Activated CD4-positive, alpha-beta T cell treated with anti-CD3 and anti-CD28 coated beads, Interleukin-2, amount 10 ng/mL, durations not matched to agents 7 days and 5 days (primary cell): Measurements from ENCODE around the gene TNFAIP3. TPM values are rescaled to one million over a fixed set of nuclear protein-coding genes. Genes with fewer than 3 reads are reported as not detected.
A peak's percentile ranks its signal among the peaks of the same experiment; 100 is the strongest.

Source experiments
- CTCF ChIA-PET: fragments of 350-600 bp; sonication (Branson Sonifier 250); formaldehyde crosslinking; loops from one replicate; lab custom pipeline; 2021; ENCODE audit warnings: antibody characterized with exemption; lab: Charles Lee
- POLR2A ChIA-PET: fragments of 350-600 bp; sonication (Branson Sonifier 250); formaldehyde crosslinking; loops from one replicate; lab custom pipeline; 2021; ENCODE audit warnings: antibody characterized with exemption; lab: Charles Lee
- DNase-seq: peaks from one replicate; pipeline ENCODE4 v3.0.0-alpha.2; 2020
- H3K27ac Mint-ChIP-seq: one replicate; pipeline ENCODE4 v1.8.0; 2021; ENCODE audit warnings: mild to moderate bottlenecking, moderate library complexity, mixed read lengths
- H3K27me3 Mint-ChIP-seq: one replicate; pipeline ENCODE4 v1.8.0; 2021; ENCODE audit warnings: mixed read lengths
- H3K36me3 Mint-ChIP-seq: one replicate; pipeline ENCODE4 v1.8.0; 2021; ENCODE audit warnings: low read depth, mixed read lengths
- H3K4me1 Mint-ChIP-seq: one replicate; pipeline ENCODE4 v1.8.0; 2021; ENCODE audit warnings: mixed read lengths
- H3K4me3 Mint-ChIP-seq: one replicate; pipeline ENCODE4 v1.8.0; 2021; ENCODE audit warnings: mild to moderate bottlenecking, moderate library complexity, mixed read lengths
- H3K9me3 Mint-ChIP-seq: one replicate; pipeline ENCODE4 v1.8.0; 2021; ENCODE audit warnings: mixed read lengths
- total RNA-seq, 2 experiments: library from RNA; stranded (reverse); gene quantifications; one replicate each; pipeline ENCODE4 v1.2.3, GENCODE V29; 2021

TNFAIP3 gene
- total RNA-seq: 10 to 100 TPM; 41.8 to 43.9 TPM

- Mint-ChIP-seq H3K9me3 (no peaks in the 10 kb centered on the region), H3K36me3 (peaks cover 32% of the 10 kb centered on the region)
- CTCF ChIA-PET: interaction anchor here (0.5 to 5.2 kb wide), 80 partner anchors 9 to 1113 kb away, joined by 3 to 68 read pairs (median 4); no protein-coding TSS in a partner anchor
Observed at GRCh38 chr6:137866914-137867684, at the start of gene TNFAIP3. TNFAIP3 (plus strand) TSS chr6:137867259; CDS start chr6:137871228, 3,969 bp downstream.

DNA sequence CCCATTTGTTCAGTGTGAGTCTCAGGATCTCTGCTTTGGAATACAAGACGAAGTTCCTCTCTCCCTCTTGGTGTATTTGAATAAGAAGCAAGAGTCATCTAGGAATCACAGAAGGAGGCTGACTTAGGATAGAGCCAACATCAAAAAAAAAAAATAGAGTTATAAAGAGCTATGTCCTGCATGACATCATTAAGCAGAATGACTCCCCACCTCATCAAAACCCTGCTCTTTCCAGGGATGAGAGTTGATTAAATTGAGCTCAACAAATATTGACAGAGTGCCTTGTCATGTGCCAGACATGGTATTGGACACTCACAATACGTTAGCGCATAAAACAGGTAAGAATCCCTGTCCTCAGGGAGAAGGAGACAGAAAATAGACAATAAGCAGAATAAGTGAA is 48.6 kb upstream of the TNFAIP3 start:
- H3K27ac Mint-ChIP-seq: no peak overlapping the region
- H3K4me1 Mint-ChIP-seq: peaks cover 62% of the 10 kb centered on the region
- peaks cover 7% of the 10 kb centered on the region for H3K36me3 Mint-ChIP-seq
- no peak overlapping the region for H3K4me3 Mint-ChIP-seq
- H3K27me3 Mint-ChIP-seq: no peaks in the 10 kb centered on the region
- CTCF ChIA-PET: interaction anchor here (0.7 to 1.5 kb wide), 5 partner anchors 8 to 107 kb away, joined by 3 to 5 read pairs (median 3); no protein-coding TSS in a partner anchor
- POLR2A ChIA-PET: no interaction called here
- no peaks in the 10 kb centered on the region for H3K9me3 Mint-ChIP-seq
- no peak for DNase-seq

More at GRCh38 chr6:137866914-137867684, at the start of gene TNFAIP3:
- POLR2A ChIA-PET: interaction anchor here (0.6 to 1.3 kb wide), 5 partner anchors 24 to 476 kb away, joined by 3 to 7 read pairs (median 3); no protein-coding TSS in a partner anchor
- peak; percentile 95 for DNase-seq
- Mint-ChIP-seq H3K4me3 (peak within 1 kb of the TSS; percentile 91), H3K27me3 (no peaks in the 10 kb centered on the region), H3K4me1 (peaks cover 57% of the 10 kb centered on the region), H3K27ac (peak within 1 kb of the TSS; percentile 98)

- peak; percentile 27 for DNase-seq
- no peak overlapping the region for H3K4me3 Mint-ChIP-seq
- ChIA-PET POLR2A (no interaction called here), CTCF (interaction anchor here (0.7 to 1.7 kb wide), 6 partner anchors 10 to 47 kb away, joined by 3 to 6 read pairs (median 4); partner anchors contain the start of gene TNFAIP3)
- H3K4me1 Mint-ChIP-seq: peaks cover 74% of the 10 kb centered on the region
- H3K9me3 Mint-ChIP-seq: peaks cover 1% of the 10 kb centered on the region
- peaks cover 5% of the 10 kb centered on the region for H3K36me3 Mint-ChIP-seq
- H3K27ac Mint-ChIP-seq: peak overlapping the region; percentile 79
- H3K27me3 Mint-ChIP-seq: no peaks in the 10 kb centered on the region
Observed at GRCh38 chr6:137819740-137820139, 47.3 kb upstream of the TNFAIP3 start.

DNA sequence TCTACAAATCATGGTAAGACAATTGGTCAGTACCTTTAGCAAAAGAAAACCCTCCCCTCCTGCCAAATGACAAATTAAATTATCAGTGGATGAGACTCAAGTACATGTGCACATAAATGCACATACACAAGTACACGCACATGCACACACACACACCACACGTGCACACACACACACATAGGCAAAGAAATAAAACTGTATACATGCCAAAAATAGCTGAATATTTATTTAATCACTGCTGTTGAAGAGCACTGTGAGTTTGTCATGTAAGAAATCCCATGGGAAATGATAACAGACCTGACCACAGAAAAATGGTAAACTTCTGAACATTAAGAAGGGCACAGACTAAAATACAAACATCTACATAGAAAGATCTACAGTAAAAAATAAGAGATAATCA is 46.6 kb upstream of the TNFAIP3 start:
- Mint-ChIP-seq H3K27ac (peak overlapping the region; percentile 79), H3K36me3 (peaks cover 5% of the 10 kb centered on the region), H3K4me3 (no peak overlapping the region), H3K27me3 (no peaks in the 10 kb centered on the region), H3K9me3 (peaks cover 1% of the 10 kb centered on the region), H3K4me1 (peaks cover 81% of the 10 kb centered on the region)
- no peak for DNase-seq
- CTCF ChIA-PET: interaction anchor here (0.7 to 1.7 kb wide), 6 partner anchors 11 to 47 kb away, joined by 3 to 6 read pairs (median 4); partner anchors contain the start of gene TNFAIP3
- POLR2A ChIA-PET: no interaction called here

DNA sequence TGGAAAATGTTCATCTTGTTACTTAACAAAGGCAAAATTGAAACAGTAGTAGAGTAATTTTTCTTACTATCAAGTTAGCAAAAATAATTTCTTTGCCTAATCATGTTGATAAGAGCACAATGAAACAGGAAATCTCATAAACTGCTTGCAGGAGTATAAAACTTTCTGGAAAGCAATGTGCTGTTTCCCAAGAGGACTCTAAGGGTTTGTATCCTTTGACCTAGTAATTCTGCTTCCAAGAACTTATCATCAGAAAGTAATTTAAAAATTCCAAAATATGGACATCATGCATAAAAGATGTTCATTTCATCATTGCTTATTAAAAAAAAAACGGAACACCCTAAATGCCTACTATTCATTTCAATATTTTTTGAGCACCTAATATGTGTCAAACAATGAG is 46.1 kb upstream of the TNFAIP3 start:
- CTCF ChIA-PET: interaction anchor here (0.6 to 1.7 kb wide), 5 partner anchors 13 to 170 kb away, joined by 3 to 6 read pairs (median 5); partner anchors contain the start of gene TNFAIP3
- H3K27ac Mint-ChIP-seq: no peak overlapping the region
- peaks cover 1% of the 10 kb centered on the region for H3K9me3 Mint-ChIP-seq

DNA sequence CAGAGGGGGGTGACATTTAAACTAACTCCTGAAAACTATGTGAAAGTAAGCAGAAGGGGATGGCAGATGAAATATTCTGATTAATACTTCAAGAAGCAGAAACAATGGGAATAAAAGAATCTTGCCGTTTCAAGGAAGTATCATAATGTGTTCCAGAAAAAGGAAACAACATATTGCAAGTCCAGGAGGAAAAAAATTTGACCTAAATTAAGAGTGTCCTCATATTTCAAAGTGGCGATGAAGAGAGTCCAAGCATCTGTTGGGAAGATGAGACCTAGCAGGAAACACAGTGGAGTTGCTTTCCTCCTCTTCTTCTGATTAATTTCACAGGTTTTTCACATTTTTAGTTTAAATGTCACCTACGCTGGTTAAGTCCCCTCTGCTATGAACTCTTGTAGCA is 45.6 kb upstream of the TNFAIP3 start:
- ChIA-PET CTCF (interaction anchor here (0.6 to 1.7 kb wide), 2 partner anchors 12 to 170 kb away, joined by 5 to 6 read pairs; no protein-coding TSS in a partner anchor), POLR2A (no interaction called here)
- Mint-ChIP-seq H3K9me3 (peaks cover 1% of the 10 kb centered on the region), H3K36me3 (peaks cover 7% of the 10 kb centered on the region), H3K27ac (no peak overlapping the region), H3K4me1 (peaks cover 76% of the 10 kb centered on the region), H3K4me3 (no peak overlapping the region), H3K27me3 (no peaks in the 10 kb centered on the region)
- DNase-seq: no peak

More for the DNA sequence above, 46.1 kb upstream of the TNFAIP3 start:
- POLR2A ChIA-PET: no interaction called here
- Mint-ChIP-seq H3K27me3 (no peaks in the 10 kb centered on the region), H3K4me3 (no peak overlapping the region), H3K4me1 (peaks cover 81% of the 10 kb centered on the region), H3K36me3 (peaks cover 5% of the 10 kb centered on the region)
- no peak for DNase-seq

DNA sequence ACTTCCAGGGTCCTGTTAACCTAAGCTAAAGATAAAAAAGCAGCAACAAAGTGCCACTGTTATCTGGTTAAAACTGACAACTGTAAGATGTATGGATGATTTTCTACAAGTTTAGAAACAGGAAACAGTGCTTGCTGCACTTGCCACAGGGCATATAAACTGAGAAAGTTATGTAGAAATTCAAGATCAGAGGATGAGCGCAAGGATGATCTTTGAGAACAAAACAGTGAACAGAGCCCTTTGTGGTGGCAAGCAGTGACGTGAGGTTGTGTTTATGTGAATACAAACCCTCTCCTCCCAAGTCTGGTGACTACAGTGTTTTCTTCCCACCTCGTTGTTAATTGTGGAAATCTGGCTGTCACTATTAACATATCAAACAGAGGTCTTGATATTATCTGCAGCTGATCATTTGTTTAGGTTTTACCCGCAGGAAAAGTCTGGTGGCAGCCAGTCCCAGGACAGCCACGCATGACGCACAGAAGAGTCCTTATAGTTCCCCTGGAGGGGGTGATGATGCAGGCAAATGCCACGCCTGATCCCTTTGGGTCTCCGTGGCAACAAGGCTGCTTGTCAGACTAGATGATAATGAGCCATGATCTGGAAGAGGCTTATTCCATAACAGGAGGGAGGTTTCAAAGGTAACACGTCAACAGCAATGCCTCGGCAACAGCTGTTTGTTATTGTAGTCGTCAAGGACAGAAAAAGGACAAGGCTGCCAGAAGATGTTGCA is 43.1 kb upstream of the TNFAIP3 start:
- Mint-ChIP-seq H3K9me3 (peaks cover 7% of the 10 kb centered on the region), H3K4me1 (peaks cover 79% of the 10 kb centered on the region), H3K36me3 (peaks cover 14% of the 10 kb centered on the region), H3K4me3 (peak overlapping the region; percentile 70), H3K27ac (peak overlapping the region; percentile 99), H3K27me3 (no peaks in the 10 kb centered on the region)
- ChIA-PET POLR2A (no interaction called here), CTCF (interaction anchor here (0.6 to 3.5 kb wide), 10 partner anchors 10 to 186 kb away, joined by 3 to 16 read pairs (median 4); partner anchors contain the start of gene TNFAIP3)
- peak; percentile 80 for DNase-seq

- H3K27ac Mint-ChIP-seq: peak overlapping the region; percentile 99
- DNase-seq: no peak
- H3K9me3 Mint-ChIP-seq: peaks cover 11% of the 10 kb centered on the region
- peaks cover 82% of the 10 kb centered on the region for H3K4me1 Mint-ChIP-seq
- ChIA-PET CTCF (interaction anchor here (0.6 to 3.5 kb wide), 11 partner anchors 10 to 186 kb away, joined by 3 to 16 read pairs (median 4); partner anchors contain the start of gene TNFAIP3), POLR2A (interaction anchor here (0.6 kb wide), 1 partner anchor 109 kb away, joined by 3 read pairs; no protein-coding TSS in a partner anchor)
- H3K27me3 Mint-ChIP-seq: no peaks in the 10 kb centered on the region
- H3K36me3 Mint-ChIP-seq: peaks cover 18% of the 10 kb centered on the region
- peak overlapping the region; percentile 70 for H3K4me3 Mint-ChIP-seq
Observed at GRCh38 chr6:137824556-137824879, 42.5 kb upstream of the TNFAIP3 start.

- peaks cover 11% of the 10 kb centered on the region for H3K9me3 Mint-ChIP-seq
- no peak overlapping the region for H3K4me3 Mint-ChIP-seq
Observed at GRCh38 chr6:137824896-137825295, 42.2 kb upstream of the TNFAIP3 start.

GRCh38 chr6:137827411-137827940 is 39.6 kb upstream of the TNFAIP3 start:
- Mint-ChIP-seq H3K27me3 (no peaks in the 10 kb centered on the region), H3K4me1 (peaks cover 74% of the 10 kb centered on the region), H3K9me3 (peaks cover 11% of the 10 kb centered on the region), H3K27ac (peak overlapping the region; percentile 39), H3K36me3 (peaks cover 15% of the 10 kb centered on the region), H3K4me3 (no peak overlapping the region)
- ChIA-PET POLR2A (no interaction called here), CTCF (interaction anchor here (1.3 to 3.5 kb wide), 6 partner anchors 10 to 117 kb away, joined by 3 to 16 read pairs (median 4); partner anchors contain the start of gene TNFAIP3)
- no peak for DNase-seq

More at GRCh38 chr6:137824896-137825295, 42.2 kb upstream of the TNFAIP3 start:
- H3K36me3 Mint-ChIP-seq: peaks cover 18% of the 10 kb centered on the region
- peaks cover 82% of the 10 kb centered on the region for H3K4me1 Mint-ChIP-seq
- DNase-seq: no peak
- peak overlapping the region; percentile 99 for H3K27ac Mint-ChIP-seq
- CTCF ChIA-PET: interaction anchor here (0.6 to 3.5 kb wide), 12 partner anchors 9 to 185 kb away, joined by 3 to 16 read pairs (median 3); partner anchors contain the start of gene TNFAIP3
- POLR2A ChIA-PET: interaction anchor here (0.6 kb wide), 2 partner anchors 18 to 109 kb away, joined by 3 read pairs; no protein-coding TSS in a partner anchor
- H3K27me3 Mint-ChIP-seq: no peaks in the 10 kb centered on the region

GRCh38 chr6:137827977-137828810 is 38.9 kb upstream of the TNFAIP3 start:
- H3K4me1 Mint-ChIP-seq: peaks cover 71% of the 10 kb centered on the region
- ChIA-PET CTCF (interaction anchor here (0.5 to 1.6 kb wide), 5 partner anchors 12 to 1141 kb away, joined by 3 to 4 read pairs (median 4); partner anchors contain the start of gene TNFAIP3), POLR2A (no interaction called here)
- DNase-seq: no peak
- H3K27ac Mint-ChIP-seq: peak overlapping the region; percentile 83
- H3K9me3 Mint-ChIP-seq: peaks cover 11% of the 10 kb centered on the region
- peaks cover 15% of the 10 kb centered on the region for H3K36me3 Mint-ChIP-seq
- no peaks in the 10 kb centered on the region for H3K27me3 Mint-ChIP-seq
- peak overlapping the region; percentile 5 for H3K4me3 Mint-ChIP-seq
